Stomach (tissue), 9 donors: ENCODE measurements around the gene SSBP3. TPM values are rescaled to one million over a fixed set of nuclear protein-coding genes. Genes with fewer than 3 reads are reported as not detected.

Experiments used
- DNase-seq, 2 donors: peaks; one replicate each; pipeline versions ENCODE4 v3.0.0 to v3.0.0-alpha.2; 2013 to 2019
- H3K27ac ChIP-seq, 5 donors: fragments of 200-600 bp in 4 of 5; sonication (generic) in 4 of 5; one replicate each; pipeline ENCODE4 v1.5.1; 2013 to 2019; ENCODE audit warnings: mild to moderate bottlenecking in 1 of 5, moderate library complexity in 1 of 5
- H3K27me3 ChIP-seq, 3 donors: fragments of 200-600 bp; sonication (generic); one replicate each; pipeline ENCODE4 v1.5.1; 2017 to 2019; ENCODE audit warnings: mixed run types in 1 of 3
- H3K36me3 ChIP-seq, 4 donors: fragments of 200-600 bp; sonication (generic); 1 replicate in 3 of 4; 2 replicates in 1 of 4; pipeline ENCODE4 v1.5.1; 2016 to 2019
- H3K4me1 ChIP-seq, 4 donors: fragments of 200-600 bp; sonication (generic); one replicate each; pipeline ENCODE4 v1.5.1; 2016 to 2019
- H3K4me3 ChIP-seq, 4 donors: fragments of 200-600 bp; sonication (generic) in 3 of 4; one replicate each; pipeline ENCODE4 v1.5.1; 2016 to 2019; ENCODE audit warnings: mild to moderate bottlenecking in 1 of 4
- H3K9me3 ChIP-seq, 4 donors: fragments of 200-600 bp; sonication (generic); one replicate each; pipeline ENCODE4 v1.5.1; 2016 to 2019
- CTCF ChIP-seq, 7 experiments: fragments of 450-650 bp in 4 of 7; fragments of 200-600 bp in 3 of 7; sonication (generic) in 3 of 7; IDR thresholded peaks; one replicate each; pipeline ENCODE4 v1.5.1; 2016 to 2019; ENCODE audit warnings: antibody characterized with exemption in 7 of 7, control low read depth in 2 of 7, mild to moderate bottlenecking in 1 of 7
- EP300 ChIP-seq: sonication (generic); formaldehyde crosslinking; IDR thresholded peaks from one replicate; pipeline ENCODE4 v1.6.1; 2017; ENCODE audit warnings: antibody characterized with exemption
- POLR2A ChIP-seq, 4 donors: fragments of 450-650 bp; IDR thresholded peaks; one replicate each; pipeline ENCODE4 v1.6.1; 2016; ENCODE audit warnings: antibody characterized with exemption in 4 of 4, control low read depth in 2 of 4, mild to moderate bottlenecking in 1 of 4, moderate library complexity in 1 of 4
- POLR2AphosphoS5 ChIP-seq, 3 donors: sonication (generic); formaldehyde crosslinking; IDR thresholded peaks; one replicate each; pipeline ENCODE4 v1.6.1; 2016; ENCODE audit warnings: antibody characterized with exemption in 3 of 3
- WGBS, 5 donors: extraction: QIAGEN DNeasy Blood & Tissue Kit in 3 of 5; methylation state at CpG; one replicate each; pipeline versions ENCODE4 v1.1.5 to v1.1.7; 2013 to 2018; 5-methylcytosine and 5-hydroxymethylcytosine counted together
- intact Hi-C: fragments of 100-400 bp; cut with DNase I; formaldehyde crosslinking; loops from one replicate; pipeline ENCODE4 v1.15.1; 2023; ENCODE audit warnings: low total_unique reads
- polyA plus RNA-seq, 3 donors: library from polyadenylated mRNA; stranded (reverse); fragments of 200-250 nt; gene quantifications; one replicate each; pipeline ENCODE4 v1.2.3, GENCODE V29; 2013
- total RNA-seq, 5 donors: library from RNA; depleted of rRNA; stranded (reverse); fragments of >200 nt; gene quantifications; one replicate each; pipeline versions ENCODE4 v1.1.0 to v1.2.3, GENCODE V29; 2014 to 2016
- donor health status: healthy with polysubstance abuse.
- donor health status: Bipolar disorder and iron deficiency.
- donor health status: healthy.

Gene SSBP3
- total and polyA plus RNA-seq, 8 donors, result 4.3 to 100 (median 38.1) TPM

GRCh38 chr1:54270543-54270942 lies 135.7 kb downstream of the SSBP3 start:
- peaks cover 0 to 6% (median 0%) of the 10 kb centered on the region in 4 donors for H3K36me3 ChIP-seq
- 76 to 97% (median 87%) methylated on average over 7 of the region's 7 CpGs for WGBS, 5 donors
- no peaks in the 10 kb centered on the region for H3K27me3 ChIP-seq
- peak overlapping the region; percentile 17 to 95 (median 93) for H3K27ac ChIP-seq
- peaks cover 63 to 99% (median 84%) of the 10 kb centered on the region in 4 donors for H3K4me1 ChIP-seq
- intact Hi-C loops, result no loop called here
- no peak for TF ChIP-seq POLR2AphosphoS5 (IDR thresholded peaks at IDR 0.05)
- H3K9me3 ChIP-seq, result no peaks in the 10 kb centered on the region
- H3K4me3 ChIP-seq, result no peak overlapping the region
- DNase-seq, result no peak

- WGBS, 5 donors, result 30 to 49% (median 38%) methylated on average over 9 of the region's 9 CpGs
- Histone ChIP-seq H3K9me3 (no peaks in the 10 kb centered on the region), H3K4me1 (peaks cover 46 to 94% (median 80%) of the 10 kb centered on the region in 4 donors), H3K36me3 (peaks cover 0 to 6% (median 0%) of the 10 kb centered on the region in 4 donors), H3K27me3 (no peaks in the 10 kb centered on the region), H3K27ac (peak overlapping the region; percentile 9 to 95 (median 92)), H3K4me3 (no peak overlapping the region)
- DNase-seq, result peak in 1 of 2 donors; percentile 59
- TF ChIP-seq POLR2AphosphoS5 (IDR thresholded peaks at IDR 0.05) (no peak), EP300 (no peak), CTCF (IDR thresholded peaks at IDR 0.05) (no peak), POLR2A (IDR thresholded peaks at IDR 0.05) (no peak)
- intact Hi-C loops, result loop anchor here (10.0 kb wide), 2 partner anchors 46 to 136 kb away; partner anchors contain the start of gene SSBP3
Measured at GRCh38 chr1:54268762-54269297, 137.4 kb downstream of the SSBP3 start.

GRCh38 chr1:54267815-54268761 lies 138.1 kb downstream of the SSBP3 start:
- H3K36me3 ChIP-seq, result peaks cover 0 to 6% (median 0%) of the 10 kb centered on the region in 4 donors
- DNase-seq, result no peak
- intact Hi-C loops, result loop anchor here (10.0 kb wide), 2 partner anchors 47 to 137 kb away; partner anchors contain the start of gene SSBP3
- no peak overlapping the region for H3K4me3 ChIP-seq
- H3K9me3 ChIP-seq, result no peaks in the 10 kb centered on the region
- H3K27ac ChIP-seq, result peak overlapping the region in 3 of 5 donors; percentile 92 to 95 (median 93)
- 78 to 88% (median 87%) methylated on average over 16 to 17 of the region's 17 CpGs for WGBS, 5 donors
- H3K27me3 ChIP-seq, result no peaks in the 10 kb centered on the region
- TF ChIP-seq CTCF (IDR thresholded peaks at IDR 0.05) (no peak), POLR2A (IDR thresholded peaks at IDR 0.05) (no peak), EP300 (no peak), POLR2AphosphoS5 (IDR thresholded peaks at IDR 0.05) (no peak)
- H3K4me1 ChIP-seq, result peaks cover 39 to 94% (median 79%) of the 10 kb centered on the region in 4 donors

- Histone ChIP-seq H3K27ac (peak overlapping the region in 2 of 5 donors; percentile 6 to 17), H3K27me3 (no peaks in the 10 kb centered on the region), H3K4me3 (no peak overlapping the region), H3K36me3 (peaks cover 0 to 5% (median 0%) of the 10 kb centered on the region in 4 donors), H3K4me1 (peaks cover 28 to 87% (median 74%) of the 10 kb centered on the region in 4 donors), H3K9me3 (no peaks in the 10 kb centered on the region)
- intact Hi-C loops, result loop anchor here (10.0 kb wide), 2 partner anchors 48 to 138 kb away; partner anchors contain the start of gene SSBP3
- no peak for DNase-seq
- 60 to 70% (median 64%) methylated on average over 5 of the region's 5 CpGs for whole genome bisulfite sequencing, 5 donors
- TF ChIP-seq CTCF (IDR thresholded peaks at IDR 0.05) (no peak), POLR2A (IDR thresholded peaks at IDR 0.05) (no peak), EP300 (no peak), POLR2AphosphoS5 (IDR thresholded peaks at IDR 0.05) (no peak)
Measured at GRCh38 chr1:54266908-54267307, 139.3 kb downstream of the SSBP3 start.
